Measurements from ENCODE around the gene ATF6B.

ATF6B gene

DNA sequence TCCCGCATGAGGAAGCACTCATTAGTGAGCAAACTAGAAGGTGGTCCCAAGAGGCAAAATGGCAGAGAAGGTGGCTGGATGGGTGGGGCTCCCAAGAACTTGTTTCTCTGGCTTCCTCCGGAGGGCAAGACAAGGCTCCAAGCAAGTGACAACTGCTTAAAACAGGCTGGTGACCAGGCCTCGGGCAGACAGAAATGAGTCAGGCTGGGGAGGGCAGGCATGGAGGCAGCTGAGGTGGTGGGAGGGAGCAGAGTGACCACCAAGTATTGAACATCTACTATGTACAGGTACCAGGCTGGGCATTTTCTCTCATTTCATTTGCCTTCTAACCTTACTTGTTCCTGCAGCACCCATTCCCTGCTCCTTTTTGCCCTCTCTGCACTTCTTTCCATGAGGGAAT, 52.3 kb downstream of the ATF6B start:
- H3K4me2 ChIP-seq (ENCODE audit: low read length) = no peak overlapping the region
- no peaks in the 10 kb centered on the region for H3K4me1 ChIP-seq (ENCODE audit: low read length)
- peaks cover 15% of the 10 kb centered on the region for H3K27me3 ChIP-seq (ENCODE audit: low read depth, low read length)
- H3K9me3 ChIP-seq (ENCODE audit: insufficient read depth, low read length) = no peaks in the 10 kb centered on the region
- no peak overlapping the region for H2AFZ ChIP-seq (ENCODE audit: low read depth, low read length)
- no peak overlapping the region for H3K9ac ChIP-seq (ENCODE audit: low read length)
- no peaks in the 10 kb centered on the region for H4K20me1 ChIP-seq (ENCODE audit: insufficient read depth, low read length)
- no peak overlapping the region for H3K27ac ChIP-seq (ENCODE audit: low read length)
- H3K79me2 ChIP-seq (ENCODE audit: low read length) = no peaks in the 10 kb centered on the region
- no peak overlapping the region for H3K4me3 ChIP-seq (ENCODE audit: low read length)
- H3K36me3 ChIP-seq (replicated peaks; ENCODE audit: low read depth, low read length) = no peaks in the 10 kb centered on the region
- no peak for TF ChIP-seq CTCF (IDR thresholded peaks at IDR 0.05; ENCODE audit: low read depth, low read length)
- TF ChIP-seq EZH2phosphoT487 (IDR thresholded peaks at IDR 0.05; ENCODE audit: low read depth) = no peak

DNA sequence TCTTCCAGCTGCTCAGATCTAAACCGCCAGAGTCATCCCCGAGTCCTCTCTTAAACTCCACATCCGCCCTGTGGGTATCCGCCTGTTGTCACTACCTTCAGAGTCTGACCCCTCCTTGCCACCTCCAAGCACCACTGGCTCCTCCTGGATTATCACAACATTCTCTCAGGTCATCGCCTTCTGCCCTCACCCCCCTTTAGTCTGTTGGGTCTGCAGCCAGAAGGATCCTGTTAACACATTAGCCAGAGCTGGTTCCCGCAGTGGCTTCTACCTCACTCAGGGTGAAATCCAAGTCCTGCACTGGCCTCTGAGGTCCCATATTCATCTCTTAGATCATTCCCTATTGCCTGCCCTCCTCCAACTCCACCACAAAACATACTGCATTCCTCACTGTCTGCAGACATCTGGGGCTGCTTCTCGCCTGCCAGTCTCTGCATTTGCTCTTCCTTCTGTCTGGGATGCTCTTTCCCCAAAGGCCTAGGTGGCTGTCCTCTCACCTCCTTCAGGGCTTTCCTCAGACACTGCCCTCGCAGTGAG, 53.0 kb downstream of the ATF6B start:
- TF ChIP-seq CTCF (IDR thresholded peaks at IDR 0.05; ENCODE audit: low read depth, low read length) (no peak), EZH2phosphoT487 (IDR thresholded peaks at IDR 0.05; ENCODE audit: low read depth) (no peak)
- no peak overlapping the region for H3K27ac ChIP-seq (ENCODE audit: low read length)
- H3K9ac ChIP-seq (ENCODE audit: low read length) = no peak overlapping the region
- no peaks in the 10 kb centered on the region for H3K36me3 ChIP-seq (replicated peaks; ENCODE audit: low read depth, low read length)
- H3K4me2 ChIP-seq (ENCODE audit: low read length) = no peak overlapping the region
- peaks cover 11% of the 10 kb centered on the region for H3K27me3 ChIP-seq (ENCODE audit: low read depth, low read length)
- no peaks in the 10 kb centered on the region for H4K20me1 ChIP-seq (ENCODE audit: insufficient read depth, low read length)
- no peaks in the 10 kb centered on the region for H3K4me1 ChIP-seq (ENCODE audit: low read length)
- no peak overlapping the region for H3K4me3 ChIP-seq (ENCODE audit: low read length)
- no peak overlapping the region for H2AFZ ChIP-seq (ENCODE audit: low read depth, low read length)
- H3K9me3 ChIP-seq (ENCODE audit: insufficient read depth, low read length) = no peaks in the 10 kb centered on the region
- no peaks in the 10 kb centered on the region for H3K79me2 ChIP-seq (ENCODE audit: low read length)

GRCh38 chr6:32073613-32074012, 54.4 kb downstream of the ATF6B start:
- Histone ChIP-seq H3K9me3 (ENCODE audit: insufficient read depth, low read length) (no peaks in the 10 kb centered on the region), H3K36me3 (replicated peaks; ENCODE audit: low read depth, low read length) (no peaks in the 10 kb centered on the region), H3K4me1 (ENCODE audit: low read length) (no peaks in the 10 kb centered on the region), H3K4me2 (ENCODE audit: low read length) (no peak overlapping the region), H4K20me1 (ENCODE audit: insufficient read depth, low read length) (no peaks in the 10 kb centered on the region), H2AFZ (ENCODE audit: low read depth, low read length) (no peak overlapping the region), H3K79me2 (ENCODE audit: low read length) (no peaks in the 10 kb centered on the region), H3K4me3 (ENCODE audit: low read length) (no peak overlapping the region), H3K27ac (ENCODE audit: low read length) (no peak overlapping the region), H3K27me3 (ENCODE audit: low read depth, low read length) (peaks cover 11% of the 10 kb centered on the region), H3K9ac (ENCODE audit: low read length) (no peak overlapping the region)
- TF ChIP-seq CTCF (IDR thresholded peaks at IDR 0.05; ENCODE audit: low read depth, low read length) = no peak

DNA sequence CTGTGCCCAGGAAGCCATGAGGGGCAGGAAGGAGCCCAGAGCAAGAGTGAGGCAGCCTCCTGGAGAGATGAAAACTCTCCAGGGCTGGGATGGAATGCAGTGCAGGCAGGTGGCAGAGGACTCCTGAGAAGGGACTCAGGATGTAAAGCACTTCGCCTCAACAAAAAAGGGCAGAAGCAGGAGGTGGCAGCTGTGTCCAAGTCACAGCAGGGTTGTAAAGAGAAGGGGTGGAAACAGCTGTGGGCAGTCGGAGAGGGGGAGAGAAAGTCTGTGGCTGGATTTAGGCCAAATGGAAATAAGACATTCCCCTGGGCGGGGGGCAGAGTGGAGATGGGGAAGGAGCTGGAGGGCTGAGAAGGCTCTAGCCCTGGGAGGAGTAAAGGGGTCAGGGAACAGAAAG, 54.9 kb downstream of the ATF6B start:
- no peak overlapping the region for H3K4me2 ChIP-seq (ENCODE audit: low read length)
- H4K20me1 ChIP-seq (ENCODE audit: insufficient read depth, low read length) = no peaks in the 10 kb centered on the region
- H3K36me3 ChIP-seq (replicated peaks; ENCODE audit: low read depth, low read length) = no peaks in the 10 kb centered on the region
- H3K9me3 ChIP-seq (ENCODE audit: insufficient read depth, low read length) = no peaks in the 10 kb centered on the region
- no peak overlapping the region for H3K4me3 ChIP-seq (ENCODE audit: low read length)
- no peaks in the 10 kb centered on the region for H3K4me1 ChIP-seq (ENCODE audit: low read length)
- H3K79me2 ChIP-seq (ENCODE audit: low read length) = no peaks in the 10 kb centered on the region
- H3K27ac ChIP-seq (ENCODE audit: low read length) = no peak overlapping the region
- no peak for TF ChIP-seq CTCF (IDR thresholded peaks at IDR 0.05; ENCODE audit: low read depth, low read length)
- no peak for TF ChIP-seq EZH2phosphoT487 (IDR thresholded peaks at IDR 0.05; ENCODE audit: low read depth)
- H2AFZ ChIP-seq (ENCODE audit: low read depth, low read length) = no peak overlapping the region
- H3K9ac ChIP-seq (ENCODE audit: low read length) = no peak overlapping the region
- peaks cover 11% of the 10 kb centered on the region for H3K27me3 ChIP-seq (ENCODE audit: low read depth, low read length)
